Adipose tissue (tissue), 3 donors: Measurements from ENCODE around the gene TRAPPC3. TPM values are rescaled to one million over a fixed set of nuclear protein-coding genes. Genes with fewer than 3 reads are reported as not detected.

Source experiments
- H3K27ac ChIP-seq: one replicate; pipeline ENCODE4 v1.5.1; 2013; ENCODE audit warnings: low read depth, low read length
- WGBS, 3 donors: extraction: QIAGEN DNeasy Blood & Tissue Kit; methylation state at CpG; one replicate each; pipeline ENCODE4 v1.1.7; 2013; 5-methylcytosine and 5-hydroxymethylcytosine counted together
- polyA plus RNA-seq, 3 donors: library from polyadenylated mRNA; stranded (reverse); fragments of 200-250 nt; gene quantifications; one replicate each; pipeline ENCODE4 v1.2.3, GENCODE V29; 2013
- donor health status: healthy with polysubstance abuse.
- donor health status: Bipolar disorder and iron deficiency.
- donor health status: healthy.

Gene TRAPPC3
- polyA plus RNA-seq, 3 donors: 37.1 to 69.2 (median 58.5) TPM

DNA sequence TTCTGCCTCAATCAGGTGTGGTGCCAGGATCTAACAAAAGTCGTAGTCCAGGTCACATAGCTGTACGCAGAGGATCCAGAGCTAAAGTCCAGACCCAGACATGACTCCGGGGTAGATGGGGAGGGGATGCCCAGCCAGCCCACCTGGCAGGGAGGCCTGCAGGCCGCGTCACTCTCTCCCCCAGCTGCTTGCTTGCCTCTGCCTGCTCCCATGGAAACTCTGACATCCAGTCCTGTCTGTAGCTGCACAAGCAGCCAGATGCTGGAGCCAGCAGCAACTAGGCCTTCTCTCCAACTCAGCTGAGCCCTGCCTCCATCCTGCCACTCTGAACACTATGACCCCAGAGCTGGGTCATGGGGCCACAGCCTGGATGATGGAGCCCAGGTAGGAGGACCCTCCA is 32.4 kb downstream of the TRAPPC3 start:
- no peak overlapping the region for H3K27ac ChIP-seq

DNA sequence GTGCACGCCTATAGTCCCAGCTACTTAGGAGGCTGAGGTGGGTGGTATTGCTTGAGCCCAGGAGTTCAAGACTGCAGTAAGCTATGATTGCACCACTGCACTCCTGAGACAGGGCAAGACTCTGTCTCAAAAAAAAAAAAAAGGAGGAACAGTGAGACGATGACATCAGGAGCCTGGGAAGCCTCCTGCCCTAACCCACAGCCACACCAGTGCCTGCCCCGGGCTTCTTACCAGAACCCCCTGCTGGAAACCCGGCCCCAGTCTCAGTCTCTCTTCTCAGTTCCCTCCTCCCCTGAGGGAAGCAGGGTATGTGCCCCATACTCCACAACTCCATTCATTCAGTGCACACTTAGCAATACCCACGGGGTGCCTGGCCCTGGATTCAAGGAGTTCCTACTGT is 33.4 kb downstream of the TRAPPC3 start:
- whole genome bisulfite sequencing, 3 donors: 52 to 78% (median 53%) methylated on average over 5 of the region's 5 CpGs
- no peak overlapping the region for H3K27ac ChIP-seq

More for the DNA sequence above, 32.4 kb downstream of the TRAPPC3 start:
- 78 to 90% (median 84%) methylated on average over 5 of the region's 5 CpGs for WGBS, 3 donors

DNA sequence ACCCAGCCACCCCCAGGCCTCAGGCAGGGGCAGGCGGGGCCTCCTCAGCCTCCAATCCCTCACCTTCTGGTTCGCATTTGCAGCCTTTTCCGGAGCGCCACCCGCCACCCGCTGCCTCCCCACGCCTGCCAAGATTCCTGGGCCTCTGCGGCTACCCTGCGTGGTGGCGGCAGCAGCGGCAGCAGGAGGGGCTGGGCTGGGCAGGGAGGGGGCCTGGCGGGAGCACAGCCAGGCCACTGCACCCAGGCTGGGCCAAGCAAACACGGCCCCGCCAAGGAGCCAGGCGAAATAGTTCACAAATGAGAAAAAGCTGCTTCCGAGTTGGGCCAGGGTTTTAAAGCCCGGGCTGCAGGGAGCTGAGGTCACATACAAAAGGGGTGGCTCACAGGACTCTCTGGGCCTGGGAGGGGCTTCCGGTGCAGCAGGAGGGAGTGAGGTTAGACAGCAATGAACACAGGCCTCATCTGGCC is 34.1 kb downstream of the TRAPPC3 start:
- no peak overlapping the region for H3K27ac ChIP-seq
- 67 to 71% (median 69%) methylated on average over 17 to 18 of the region's 18 CpGs for WGBS, 3 donors

DNA sequence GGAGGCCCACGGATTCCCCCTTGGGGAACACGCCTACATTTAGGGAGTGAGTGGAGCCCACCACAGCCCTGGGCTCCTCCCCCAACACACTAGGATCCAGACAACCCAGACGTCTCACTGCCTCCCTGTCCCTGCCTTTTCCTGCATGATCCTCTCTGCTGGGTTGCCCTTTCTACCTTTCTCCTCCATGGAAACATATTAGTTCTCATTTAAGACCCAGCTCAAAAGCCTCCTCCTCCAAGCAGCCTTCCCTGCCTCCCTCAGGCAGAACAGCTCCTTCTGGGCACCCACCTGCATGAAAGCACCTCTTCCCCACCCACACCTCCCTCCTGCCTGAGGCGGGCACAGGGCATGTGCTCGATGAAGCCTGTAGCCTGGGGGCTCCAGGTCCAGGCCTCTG is 34.9 kb downstream of the TRAPPC3 start:
- no peak overlapping the region for H3K27ac ChIP-seq
- WGBS, 3 donors: 70 to 79% (median 70%) methylated on average over 5 of the region's 5 CpGs

DNA sequence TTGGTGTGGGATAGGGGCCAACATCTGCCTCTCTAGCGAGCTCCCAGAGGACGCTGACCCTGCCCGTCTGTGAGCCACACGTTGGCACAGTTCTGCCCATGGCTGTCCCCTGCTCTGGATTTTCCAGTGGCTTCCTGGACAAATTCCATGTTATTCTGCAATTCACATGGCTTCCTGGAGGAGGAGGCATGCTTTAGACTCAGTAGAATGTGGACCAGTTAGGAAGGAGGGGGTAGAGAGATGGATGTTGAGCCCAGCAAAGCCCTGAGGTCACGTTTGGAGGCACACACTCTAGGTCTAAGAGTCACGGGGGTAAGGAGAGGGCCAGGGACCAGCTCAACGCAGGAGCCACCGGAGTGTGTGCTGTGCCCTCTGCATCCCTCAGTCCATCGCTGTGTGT is 36.5 kb downstream of the TRAPPC3 start:
- H3K27ac ChIP-seq: no peak overlapping the region
- 86 to 93% (median 90%) methylated on average over 9 of the region's 9 CpGs for WGBS, 3 donors

DNA sequence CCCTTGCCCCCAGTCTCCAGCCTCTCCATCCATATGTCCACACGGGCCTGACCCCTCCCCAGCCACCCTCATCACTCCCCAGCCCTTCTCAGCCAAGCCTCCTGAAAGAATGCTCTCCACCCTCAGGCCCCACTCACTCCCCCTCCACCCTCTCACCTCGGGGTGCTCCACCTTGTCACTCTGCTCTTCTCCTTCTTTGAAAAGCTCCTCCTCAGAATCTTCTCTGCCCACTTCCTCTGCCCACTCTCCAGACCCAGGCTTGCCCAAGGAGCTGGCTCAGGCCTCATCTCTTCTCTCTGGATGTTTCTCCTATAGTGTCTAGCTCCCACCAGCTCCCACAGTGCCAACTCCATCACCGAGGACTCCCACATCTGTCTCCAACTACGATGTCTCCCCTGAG is 38.1 kb downstream of the TRAPPC3 start:
- 59 to 62% (median 61%) methylated on average over 4 of the region's 4 CpGs for WGBS, 3 donors

DNA sequence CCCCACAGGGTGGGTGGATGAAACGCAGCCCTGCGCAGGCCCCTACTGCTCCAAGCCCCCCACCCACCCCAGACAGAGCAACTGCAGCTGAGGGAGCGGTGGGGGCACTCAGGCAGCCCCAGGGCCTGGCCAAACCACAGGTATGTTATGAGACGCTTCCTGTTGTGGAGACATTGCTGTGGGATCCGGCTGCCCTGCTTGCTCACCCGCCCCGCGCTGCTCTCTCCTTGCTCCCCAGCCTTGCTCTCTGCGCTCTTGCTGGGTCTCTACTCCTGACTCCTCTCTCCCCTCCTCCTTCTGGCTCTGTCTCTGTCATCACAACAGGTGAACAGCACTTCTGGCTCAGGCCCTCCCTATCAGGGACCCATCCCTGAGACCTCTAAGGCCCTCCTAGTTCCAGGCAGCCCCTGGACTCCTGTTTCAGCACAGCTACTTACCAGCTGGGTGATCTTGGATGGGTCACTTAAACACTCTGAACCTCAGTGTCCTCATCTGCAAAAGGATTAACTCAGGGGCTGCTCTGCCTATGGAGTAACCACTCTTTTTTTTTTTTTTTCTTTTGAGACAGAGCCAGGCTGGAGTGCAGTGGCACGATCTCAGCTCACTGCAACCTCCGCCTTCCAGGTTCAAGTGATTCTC is 40.1 kb downstream of the TRAPPC3 start:
- WGBS, 3 donors: 57 to 87% (median 61%) methylated on average over 11 of the region's 11 CpGs
- no peak overlapping the region for H3K27ac ChIP-seq

More for the DNA sequence above, 38.1 kb downstream of the TRAPPC3 start:
- no peak overlapping the region for H3K27ac ChIP-seq

DNA sequence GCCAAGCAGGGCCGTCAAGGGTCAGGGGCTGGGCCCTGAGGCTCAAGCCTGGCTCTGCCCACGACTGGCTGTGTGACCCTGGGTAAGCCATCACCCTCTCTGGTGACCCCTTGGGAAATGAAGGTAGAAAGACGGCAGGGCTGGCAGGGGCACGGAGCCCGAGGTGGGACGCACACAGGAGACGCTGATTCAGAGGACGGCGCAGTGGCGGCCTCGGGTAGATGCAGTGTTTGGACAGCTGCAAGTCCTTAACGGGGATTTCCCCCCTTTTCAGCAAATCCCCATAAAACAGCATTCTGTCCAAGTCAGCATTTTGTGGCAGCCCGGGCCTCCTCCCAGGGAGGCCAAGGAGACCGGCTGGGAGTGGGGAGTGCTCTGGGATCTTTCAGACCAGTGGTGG is 41.0 kb downstream of the TRAPPC3 start:
- 59 to 82% (median 80%) methylated on average over 14 of the region's 14 CpGs for WGBS, 3 donors
- H3K27ac ChIP-seq: no peak overlapping the region

DNA sequence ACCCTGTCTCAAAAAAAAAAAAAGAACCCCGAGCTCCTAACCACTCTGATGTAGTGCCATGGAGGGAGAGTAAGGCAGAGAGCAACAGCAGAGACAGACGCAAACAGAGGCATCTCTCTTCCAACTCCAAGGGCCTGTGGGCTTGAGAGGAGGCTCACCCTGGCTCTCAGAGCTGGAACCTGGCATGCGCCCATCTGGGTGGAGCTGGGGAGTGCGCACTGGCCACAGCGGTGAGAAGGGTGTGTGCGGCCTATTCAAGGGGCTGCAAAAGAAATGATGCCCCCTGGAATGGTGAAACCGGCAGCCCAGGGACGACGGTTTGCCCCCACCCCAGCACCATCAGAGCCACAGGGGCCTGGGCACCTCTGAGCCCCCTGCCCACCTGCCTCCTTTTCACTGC is 41.9 kb downstream of the TRAPPC3 start:
- H3K27ac ChIP-seq: no peak overlapping the region
- 78 to 95% (median 80%) methylated on average over 9 of the region's 9 CpGs for WGBS, 3 donors

DNA sequence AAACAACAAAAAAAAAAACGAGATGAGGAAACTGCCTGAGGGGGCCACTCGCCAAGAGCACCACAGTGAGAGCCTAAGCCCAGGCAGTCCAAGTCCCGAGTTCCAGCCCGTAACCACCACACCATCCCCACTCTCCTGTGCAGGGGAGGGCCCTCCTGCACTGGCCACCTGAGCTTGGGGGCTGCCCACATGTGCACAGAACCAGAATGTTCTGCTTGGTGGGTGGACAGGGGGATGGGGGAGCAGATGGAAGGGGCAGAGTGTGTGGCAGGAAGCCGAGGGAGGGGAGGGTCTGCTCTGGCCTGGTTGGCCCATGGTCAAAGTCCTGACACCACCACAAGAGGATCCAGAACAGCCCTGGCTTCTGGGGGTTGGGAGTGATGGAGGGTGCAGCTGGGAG is 43.0 kb downstream of the TRAPPC3 start:
- WGBS, 3 donors: 43 to 47% (median 45%) methylated on average over 5 of the region's 5 CpGs
- H3K27ac ChIP-seq: no peak overlapping the region

DNA sequence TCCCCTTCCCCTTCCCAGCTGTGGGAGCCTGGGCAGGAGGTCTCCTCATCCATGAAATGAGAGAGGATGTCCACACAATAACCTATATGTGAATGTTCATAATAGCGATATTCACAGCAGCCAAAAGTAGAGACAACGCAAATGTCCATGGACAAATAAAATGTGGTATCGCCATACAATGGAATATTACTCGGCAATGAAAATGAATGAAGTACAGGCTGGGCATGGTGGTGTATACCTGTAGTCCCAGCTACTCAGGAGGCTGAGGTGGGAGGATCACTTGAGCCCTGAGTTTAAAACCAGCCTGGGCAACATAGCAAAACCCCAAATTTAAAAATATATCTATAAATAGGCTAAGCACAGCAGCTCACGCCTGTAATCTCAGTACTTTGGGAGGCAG is 47.7 kb downstream of the TRAPPC3 start:
- WGBS, 3 donors: 96% methylated on average over 5 of the region's 5 CpGs
- H3K27ac ChIP-seq: no peak overlapping the region

DNA sequence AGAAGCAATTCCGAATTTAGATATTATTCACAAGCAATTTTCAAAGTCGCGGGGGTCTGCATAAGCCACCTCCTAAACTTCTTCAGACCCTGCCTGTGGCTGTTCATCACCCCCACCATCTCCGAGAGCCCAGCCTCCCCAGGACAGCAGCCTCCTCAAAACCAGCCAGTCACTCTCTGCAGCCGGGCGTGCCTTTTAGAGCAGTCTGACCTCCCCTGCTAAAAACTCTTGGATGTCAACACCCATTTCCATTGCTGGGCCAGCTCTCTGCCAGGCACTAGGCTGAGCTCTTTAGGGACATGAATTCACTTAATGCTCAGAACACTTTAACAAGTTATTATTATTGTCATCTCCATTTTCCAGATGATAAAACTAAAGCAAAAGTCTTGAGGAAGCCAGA is 48.9 kb downstream of the TRAPPC3 start:
- H3K27ac ChIP-seq: no peak overlapping the region
- WGBS, 3 donors: 54 to 86% (median 66%) methylated on average over 6 of the region's 6 CpGs

DNA sequence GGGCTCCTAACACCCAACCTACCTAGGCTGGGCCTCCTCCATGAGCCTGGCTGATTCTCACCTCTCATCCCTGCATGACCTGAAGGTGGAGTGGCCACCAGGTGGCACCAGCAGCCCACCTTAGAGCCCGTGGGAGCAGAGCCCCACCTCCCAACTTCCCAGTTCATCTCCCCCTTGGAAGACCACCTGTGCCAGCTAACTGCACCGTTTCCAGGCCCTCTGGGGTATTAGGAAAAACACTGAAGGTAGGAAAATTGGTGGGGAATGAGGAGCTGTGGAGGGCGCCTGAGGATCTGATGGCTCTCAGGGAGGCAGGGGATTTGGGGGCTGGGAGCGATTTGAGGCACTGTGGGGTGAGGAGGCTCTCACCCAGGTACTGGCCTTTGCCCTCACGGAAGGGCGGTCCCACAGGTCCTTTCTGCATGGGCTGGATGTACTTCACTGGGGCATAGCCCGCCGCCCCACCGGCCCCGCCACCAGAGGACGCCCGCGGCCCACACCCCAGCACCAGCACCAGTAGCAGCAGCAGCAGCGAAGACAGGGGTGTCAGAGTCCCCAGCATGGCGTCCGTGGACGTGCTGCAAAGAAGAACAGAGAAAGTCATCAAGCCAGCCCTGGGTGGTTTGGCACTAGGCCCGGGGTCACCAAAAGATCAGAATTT is 49.5 kb downstream of the TRAPPC3 start:
- H3K27ac ChIP-seq: no peak overlapping the region
- 30 to 34% (median 31%) methylated on average over 18 of the region's 18 CpGs for WGBS, 3 donors

DNA sequence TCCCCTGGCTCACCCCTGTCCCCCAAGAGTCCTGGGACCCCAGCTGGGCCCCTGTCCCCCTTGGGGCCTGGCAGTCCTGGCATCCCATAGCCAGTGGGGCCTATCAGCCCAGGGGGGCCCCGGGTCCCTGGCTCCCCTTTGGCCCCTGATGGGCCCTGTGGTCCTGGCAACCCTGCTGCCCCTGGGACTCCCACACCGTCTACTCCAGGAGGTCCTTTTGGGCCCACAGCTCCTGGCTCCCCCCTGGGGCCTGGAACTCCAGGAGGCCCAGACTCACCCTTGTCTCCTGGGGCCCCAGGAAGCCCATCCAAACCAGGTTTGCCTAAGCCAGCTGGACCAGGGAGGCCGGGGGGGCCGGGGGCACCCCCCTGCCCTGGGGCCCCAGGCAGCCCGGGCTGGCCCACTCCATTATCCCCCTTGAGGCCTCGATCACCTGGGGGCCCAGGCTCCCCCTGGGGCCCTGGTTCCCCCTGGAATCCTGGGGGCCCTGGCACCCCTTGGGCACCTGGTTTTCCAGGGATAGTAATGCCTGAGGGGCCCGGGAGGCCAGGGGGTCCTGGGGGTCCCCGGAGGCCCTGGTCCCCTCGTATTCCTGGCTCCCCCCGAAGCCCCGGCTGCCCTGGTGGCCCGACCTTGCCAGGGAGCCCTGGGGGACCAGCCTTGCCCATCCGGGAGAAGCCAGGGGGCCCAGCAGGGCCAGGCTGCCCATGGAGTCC is 50.5 kb downstream of the TRAPPC3 start:
- WGBS, 3 donors: 79 to 89% (median 87%) methylated on average over 12 to 13 of the region's 13 CpGs
- no peak overlapping the region for H3K27ac ChIP-seq

DNA sequence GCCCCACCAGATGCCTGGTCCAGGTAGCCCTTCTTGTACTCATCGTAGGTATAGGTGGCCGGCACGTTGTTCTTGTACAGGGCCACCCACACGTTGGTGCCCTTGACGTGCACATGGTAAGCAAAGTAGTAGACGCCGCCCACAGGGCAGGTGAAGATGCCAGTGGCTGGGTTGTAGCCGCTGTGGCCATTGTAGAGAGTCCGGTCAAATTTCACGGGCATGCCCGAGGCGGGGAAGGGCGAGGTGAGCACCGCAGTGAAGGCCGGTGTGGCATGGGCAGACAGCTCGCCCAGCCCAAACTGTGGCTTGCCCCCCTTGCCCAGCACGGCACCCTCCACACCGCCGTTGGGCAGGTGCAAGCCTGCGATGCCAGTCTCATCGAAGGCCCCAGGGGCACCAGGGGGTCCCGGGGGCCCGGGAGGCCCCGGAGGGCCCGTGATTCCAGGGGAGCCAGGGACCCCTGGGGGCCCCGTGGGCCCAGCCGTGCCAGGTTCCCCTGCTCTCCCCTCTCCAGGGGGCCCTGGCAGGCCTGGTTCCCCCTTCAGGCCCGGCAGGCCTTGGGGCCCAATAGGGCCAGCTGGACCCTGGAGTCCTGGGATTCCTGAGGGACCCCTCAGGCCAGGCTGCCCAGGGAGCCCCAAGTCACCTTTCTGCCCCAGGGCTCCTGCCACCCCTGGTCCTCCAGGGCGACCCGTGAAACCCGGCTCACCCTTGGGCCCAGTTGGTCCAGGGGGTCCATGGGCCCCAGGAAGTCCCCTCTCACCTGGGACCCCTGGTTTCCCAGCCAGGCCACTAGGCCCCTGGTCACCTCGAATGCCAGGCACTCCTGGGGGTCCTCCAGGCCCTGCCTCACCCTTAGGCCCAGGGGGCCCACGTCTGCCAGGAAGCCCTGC is 51.3 kb downstream of the TRAPPC3 start:
- H3K27ac ChIP-seq: no peak overlapping the region

DNA sequence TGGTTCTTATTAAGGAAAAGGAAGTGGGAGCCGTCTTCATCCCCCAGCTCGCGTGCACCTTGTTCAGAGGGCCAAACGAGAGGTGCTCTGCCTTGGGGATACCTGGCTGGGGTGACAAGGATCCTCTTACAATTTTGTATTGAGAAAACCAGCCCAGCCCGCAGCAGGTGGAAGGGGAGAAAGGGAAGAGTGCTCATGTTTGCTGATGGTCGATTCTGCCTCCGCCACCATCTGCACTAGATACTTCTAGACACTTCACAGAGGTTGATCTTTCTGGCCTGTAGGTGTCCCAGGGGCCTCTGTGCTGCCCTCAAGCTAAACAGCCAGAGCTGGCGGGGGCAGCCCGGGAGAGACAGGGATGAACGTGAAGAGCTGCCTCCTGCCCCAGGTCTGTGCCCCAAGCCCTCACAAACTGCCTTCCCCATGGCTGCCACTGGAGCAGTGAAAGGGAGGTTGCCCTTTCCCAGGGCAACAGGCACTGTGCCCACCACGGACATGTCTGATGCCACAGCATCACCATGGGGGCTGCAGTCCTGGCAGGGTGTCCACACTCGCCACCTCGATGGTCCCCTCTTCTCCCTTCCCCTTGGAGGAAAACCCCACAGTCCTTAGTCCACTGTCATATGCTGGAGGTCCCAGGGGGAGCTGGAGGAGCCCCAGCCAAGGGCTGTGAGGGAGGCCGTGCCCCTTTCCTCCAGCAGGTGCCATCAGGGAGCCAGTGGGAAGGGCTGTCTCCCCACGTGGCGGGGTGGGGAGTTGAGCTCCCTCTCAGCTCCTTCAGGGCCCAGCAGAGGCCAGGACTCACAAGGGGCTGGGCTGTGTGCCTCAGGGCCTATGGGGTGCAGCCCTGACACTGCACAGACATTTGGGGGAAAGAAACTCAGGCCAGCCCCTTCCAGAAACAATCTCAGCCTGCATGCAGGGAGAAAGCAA is 52.5 kb downstream of the TRAPPC3 start:
- H3K27ac ChIP-seq: no peak overlapping the region
- WGBS, 3 donors: 72 to 74% (median 73%) methylated on average over 16 of the region's 16 CpGs

More for the DNA sequence above, 51.3 kb downstream of the TRAPPC3 start:
- WGBS, 3 donors: 89 to 93% (median 92%) methylated on average over 29 to 33 of the region's 33 CpGs

DNA sequence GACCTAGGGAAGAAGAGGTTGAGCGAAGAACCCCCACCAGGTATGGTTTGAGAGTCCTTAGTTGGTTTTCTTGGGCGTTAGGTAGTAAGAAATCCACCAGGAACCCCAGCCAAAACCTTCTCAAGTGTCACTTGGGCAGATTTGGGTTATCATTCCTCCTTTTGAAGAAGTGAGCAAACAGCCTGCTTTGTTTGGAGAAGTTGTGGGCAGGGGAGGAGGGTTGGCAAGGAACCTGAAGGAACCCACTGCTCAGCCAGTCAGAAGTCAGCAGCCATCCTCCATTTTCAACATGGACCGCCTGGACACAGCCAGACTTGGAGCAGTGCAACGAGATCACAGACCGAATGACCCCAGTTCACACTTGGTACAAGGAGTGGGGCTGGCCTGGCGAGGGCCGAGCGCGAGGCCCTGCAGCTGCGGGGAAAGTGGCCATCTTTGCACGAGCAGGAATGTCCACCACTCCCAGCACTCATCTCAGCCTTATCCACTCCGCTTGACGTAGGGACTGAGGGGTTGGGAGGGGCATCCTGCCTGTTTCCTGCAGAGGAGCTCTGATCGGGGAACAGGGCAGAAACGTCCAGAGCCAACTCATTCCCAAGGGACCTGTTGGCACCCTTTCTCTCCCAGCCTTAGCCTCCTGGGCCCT is 53.4 kb downstream of the TRAPPC3 start:
- WGBS, 3 donors: 64 to 76% (median 66%) methylated on average over 15 of the region's 15 CpGs
- H3K27ac ChIP-seq: no peak overlapping the region
